Peyer's patch (tissue), 4 donors: ENCODE measurements around the gene GNAT2. TPM values are rescaled to one million over a fixed set of nuclear protein-coding genes. Genes with fewer than 3 reads are reported as not detected.
A peak's percentile ranks its signal among the peaks of the same experiment; 100 is the strongest.

Experiments used
- DNase-seq, 3 donors: peaks; one replicate each; pipeline ENCODE4 v3.0.0-alpha.2; 2017 to 2019
- H3K27ac ChIP-seq, 4 donors: fragments of 200-600 bp; sonication (generic); one replicate each; pipeline ENCODE4 v1.5.1; 2016 to 2019
- H3K27me3 ChIP-seq, 2 donors: fragments of 200-600 bp; sonication (generic); one replicate each; pipeline ENCODE4 v1.5.1; 2019
- H3K36me3 ChIP-seq, 3 donors: fragments of 200-600 bp; sonication (generic); one replicate each; pipeline ENCODE4 v1.5.1; 2016 to 2019
- H3K4me1 ChIP-seq, 4 donors: fragments of 200-600 bp; sonication (generic); one replicate each; pipeline ENCODE4 v1.5.1; 2016 to 2019
- H3K4me3 ChIP-seq, 4 donors: fragments of 200-600 bp; sonication (generic); 1 replicate in 3 of 4; 2 replicates in 1 of 4; pipeline ENCODE4 v1.5.1; 2016 to 2019; ENCODE audit warnings: mild to moderate bottlenecking in 1 of 4
- H3K9me3 ChIP-seq, 4 donors: fragments of 200-600 bp; sonication (generic); one replicate each; pipeline ENCODE4 v1.5.1; 2016 to 2019; ENCODE audit warnings: mild to moderate bottlenecking in 1 of 4
- CTCF ChIP-seq, 6 experiments: fragments of 450-650 bp in 4 of 6; fragments of 200-600 bp in 2 of 6; sonication (generic) in 1 of 6; IDR thresholded peaks; one replicate each; pipeline ENCODE4 v1.5.1; 2017 to 2019; ENCODE audit warnings: antibody characterized with exemption in 6 of 6, mild to moderate bottlenecking in 3 of 6, moderate library complexity in 1 of 6
- POLR2A ChIP-seq, 2 donors: fragments of 450-650 bp; IDR thresholded peaks; one replicate each; pipeline ENCODE4 v1.5.1; 2017; ENCODE audit warnings: antibody characterized with exemption in 2 of 2, mild to moderate bottlenecking in 2 of 2, moderate library complexity in 2 of 2
- total RNA-seq, 4 donors: library from RNA; depleted of rRNA; stranded (reverse); fragments of >200 nt; gene quantifications; one replicate each; pipeline ENCODE4 v1.1.0, GENCODE V29; 2016

Gene GNAT2
- total RNA-seq, 4 donors from 2014 or later: not detected

- DNase-seq: no peak
- Histone ChIP-seq H3K9me3 (no peaks in the 10 kb centered on the region), H3K4me3 (no peak overlapping the region), H3K27me3 (no peaks in the 10 kb centered on the region), H3K27ac (peak overlapping the region in 1 of 4 donors; percentile 13), H3K4me1 (peaks cover 0 to 19% (median 1%) of the 10 kb centered on the region in 4 donors), H3K36me3 (peaks cover 0 to 36% (median 0%) of the 10 kb centered on the region in 3 donors)
- TF ChIP-seq CTCF (IDR thresholded peaks at IDR 0.05) (no peak), POLR2A (IDR thresholded peaks at IDR 0.05) (no peak)
Measured at GRCh38 chr1:109659997-109660690, 40.7 kb upstream of the GNAT2 start.

- Histone ChIP-seq H3K4me1 (peaks cover 0 to 25% (median 3%) of the 10 kb centered on the region in 4 donors), H3K27ac (no peak overlapping the region), H3K9me3 (no peaks in the 10 kb centered on the region), H3K27me3 (no peaks in the 10 kb centered on the region), H3K4me3 (no peak overlapping the region), H3K36me3 (peaks cover 0 to 36% (median 0%) of the 10 kb centered on the region in 3 donors)
- TF ChIP-seq CTCF (IDR thresholded peaks at IDR 0.05): no peak
- TF ChIP-seq POLR2A (IDR thresholded peaks at IDR 0.05): no peak
- no peak for DNase-seq
Measured at GRCh38 chr1:109659145-109659544, 39.7 kb upstream of the GNAT2 start.

GRCh38 chr1:109658533-109659042 lies 39.2 kb upstream of the GNAT2 start:
- peaks cover 0 to 26% (median 3%) of the 10 kb centered on the region in 4 donors for H3K4me1 ChIP-seq
- DNase-seq: no peak
- H3K27ac ChIP-seq: no peak overlapping the region
- no peak overlapping the region for H3K4me3 ChIP-seq
- TF ChIP-seq CTCF (IDR thresholded peaks at IDR 0.05) (no peak), POLR2A (IDR thresholded peaks at IDR 0.05) (no peak)
- peaks cover 0 to 36% (median 0%) of the 10 kb centered on the region in 3 donors for H3K36me3 ChIP-seq
- no peaks in the 10 kb centered on the region for H3K27me3 ChIP-seq
- no peaks in the 10 kb centered on the region for H3K9me3 ChIP-seq

GRCh38 chr1:109657970-109658369 lies 38.6 kb upstream of the GNAT2 start:
- H3K36me3 ChIP-seq: peaks cover 0 to 36% (median 0%) of the 10 kb centered on the region in 3 donors
- no peak for DNase-seq
- H3K27ac ChIP-seq: no peak overlapping the region
- H3K9me3 ChIP-seq: no peaks in the 10 kb centered on the region
- H3K27me3 ChIP-seq: no peaks in the 10 kb centered on the region
- TF ChIP-seq CTCF (IDR thresholded peaks at IDR 0.05) (no peak), POLR2A (IDR thresholded peaks at IDR 0.05) (no peak)
- H3K4me3 ChIP-seq: no peak overlapping the region
- peaks cover 0 to 26% (median 3%) of the 10 kb centered on the region in 4 donors for H3K4me1 ChIP-seq

GRCh38 chr1:109657395-109657794 lies 38.0 kb upstream of the GNAT2 start:
- Histone ChIP-seq H3K36me3 (peaks cover 0 to 36% (median 0%) of the 10 kb centered on the region in 3 donors), H3K27ac (no peak overlapping the region), H3K4me3 (peak overlapping the region in 2 of 4 donors; percentile 87 to 89), H3K4me1 (peaks cover 0 to 26% (median 3%) of the 10 kb centered on the region in 4 donors), H3K9me3 (no peaks in the 10 kb centered on the region), H3K27me3 (no peaks in the 10 kb centered on the region)
- no peak for TF ChIP-seq CTCF (IDR thresholded peaks at IDR 0.05)
- DNase-seq: no peak
